ENCODE data around the gene COX20. TPM values are rescaled to one million over a fixed set of nuclear protein-coding genes. Genes with fewer than 3 reads are reported as not detected.
"Not testable (repeated sequence)": the region's sequence is repeated elsewhere in the genome, so short reads cannot be mapped to it uniquely, and the experiment has no call there.

Gene COX20, protein sequence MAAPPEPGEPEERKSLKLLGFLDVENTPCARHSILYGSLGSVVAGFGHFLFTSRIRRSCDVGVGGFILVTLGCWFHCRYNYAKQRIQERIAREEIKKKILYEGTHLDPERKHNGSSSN
- 33.5 TPM for polyA plus RNA-seq (2013, experiment 1 of 4)
- 34.4 TPM for polyA plus RNA-seq (2013, experiment 2 of 4)
- 24.6 TPM for polyA plus RNA-seq (2013, experiment 3 of 4)
- polyA plus RNA-seq (2013, experiment 4 of 4) = 25.6 TPM

- H3K36me3 ChIP-seq (ENCODE audit: control insufficient read depth, insufficient read depth, low read length) = no peaks in the 10 kb centered on the region
- peak within 1 kb of the TSS; percentile 73 for H3K4me3 ChIP-seq (ENCODE audit: insufficient read depth, low read depth, low read length)
- no peaks in the 10 kb centered on the region for H3K27me3 ChIP-seq (ENCODE audit: control insufficient read depth, insufficient read depth, low read length, poor library complexity, severe bottlenecking)
- H3K4me1 ChIP-seq (ENCODE audit: control insufficient read depth, insufficient read depth, low read length) = peaks cover 6% of the 10 kb centered on the region
- H3K9me3 ChIP-seq (ENCODE audit: control insufficient read depth, low read length) = no peaks in the 10 kb centered on the region
- peak within 1 kb of the TSS; percentile 100 for H3K27ac ChIP-seq (ENCODE audit: insufficient read depth, low read depth, low read length, poor library complexity, severe bottlenecking)
- WGBS, 2 experiments = 0% methylated on average over 77 of the region's 77 CpGs
Measured at GRCh38 chr1:244835276-244836134, at the start of gene COX20. Gene COX20 (plus strand): TSS chr1:244835658. CDS start chr1:244835715, 57 bp downstream.

DNA sequence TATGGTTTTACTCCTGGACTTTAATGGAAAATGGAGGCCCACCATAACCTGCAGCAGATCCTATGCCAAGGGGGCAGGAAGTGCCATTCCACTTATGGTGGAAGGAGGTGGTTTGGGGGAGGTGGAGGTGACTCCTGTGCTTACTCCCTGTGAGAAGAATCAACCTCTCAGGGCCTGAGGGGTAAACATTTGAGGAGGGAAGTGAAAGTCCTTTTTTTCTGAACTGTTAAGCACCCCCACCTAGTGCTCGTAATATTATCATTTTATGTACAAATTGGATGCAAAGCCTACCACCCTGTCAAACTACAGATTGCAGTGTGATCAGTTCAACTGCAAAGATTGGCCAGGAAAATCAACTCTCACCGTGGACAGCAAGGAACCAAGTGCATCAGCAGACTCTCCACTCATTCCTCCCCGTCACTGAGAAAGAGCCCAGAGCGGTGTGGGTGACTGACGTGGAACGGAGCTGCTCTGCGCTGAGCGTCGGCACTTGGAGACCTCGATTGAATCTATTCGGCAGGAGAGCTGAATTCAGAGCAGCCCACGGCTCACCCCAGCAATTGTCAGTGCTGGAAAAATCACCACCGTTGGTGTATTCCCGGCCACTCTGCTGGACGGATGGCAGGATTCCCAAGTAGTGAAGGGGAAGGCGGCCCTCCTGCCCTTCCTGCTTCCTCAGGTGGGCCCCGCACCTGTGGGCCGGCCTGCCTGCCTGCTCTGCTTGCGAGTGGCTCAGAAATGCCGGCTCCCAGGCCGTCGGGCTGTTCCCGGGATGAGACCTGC lies 46.8 kb upstream of the COX20 start:
- no peak overlapping the region for H3K4me3 ChIP-seq (ENCODE audit: insufficient read depth, low read depth, low read length)
- H3K27ac ChIP-seq (ENCODE audit: insufficient read depth, low read depth, low read length, poor library complexity, severe bottlenecking) = no peak overlapping the region
- peaks cover 11% of the 10 kb centered on the region for H3K4me1 ChIP-seq (ENCODE audit: control insufficient read depth, insufficient read depth, low read length)
- 85 to 87% methylated on average over 23 of the region's 23 CpGs for WGBS, 2 experiments
- H3K27me3 ChIP-seq (ENCODE audit: control insufficient read depth, insufficient read depth, low read length, poor library complexity, severe bottlenecking) = no peaks in the 10 kb centered on the region
- H3K36me3 ChIP-seq (ENCODE audit: control insufficient read depth, insufficient read depth, low read length) = no peaks in the 10 kb centered on the region
- H3K9me3 ChIP-seq (ENCODE audit: control insufficient read depth, low read length) = no peaks in the 10 kb centered on the region

- H3K4me3 ChIP-seq (ENCODE audit: insufficient read depth, low read depth, low read length) = no peak overlapping the region
- WGBS, 2 experiments = 83 to 86% methylated on average over 1 to 2 of the region's 4 CpGs
- no peaks in the 10 kb centered on the region for H3K36me3 ChIP-seq (ENCODE audit: control insufficient read depth, insufficient read depth, low read length)
- H3K4me1 ChIP-seq (ENCODE audit: control insufficient read depth, insufficient read depth, low read length) = peaks cover 11% of the 10 kb centered on the region
- no peaks in the 10 kb centered on the region for H3K9me3 ChIP-seq (ENCODE audit: control insufficient read depth, low read length)
- H3K27me3 ChIP-seq (ENCODE audit: control insufficient read depth, insufficient read depth, low read length, poor library complexity, severe bottlenecking) = no peaks in the 10 kb centered on the region
- H3K27ac ChIP-seq (ENCODE audit: insufficient read depth, low read depth, low read length, poor library complexity, severe bottlenecking) = no peak overlapping the region
Measured at GRCh38 chr1:244789276-244789580, 46.2 kb upstream of the COX20 start.

- H3K27ac ChIP-seq (ENCODE audit: insufficient read depth, low read depth, low read length, poor library complexity, severe bottlenecking) = no peak overlapping the region
- H3K4me1 ChIP-seq (ENCODE audit: control insufficient read depth, insufficient read depth, low read length) = peaks cover 11% of the 10 kb centered on the region
- H3K27me3 ChIP-seq (ENCODE audit: control insufficient read depth, insufficient read depth, low read length, poor library complexity, severe bottlenecking) = no peaks in the 10 kb centered on the region
- 70 to 78% methylated on average over 4 of the region's 4 CpGs for WGBS, 2 experiments
- no peaks in the 10 kb centered on the region for H3K9me3 ChIP-seq (ENCODE audit: control insufficient read depth, low read length)
- no peak overlapping the region for H3K4me3 ChIP-seq (ENCODE audit: insufficient read depth, low read depth, low read length)
- H3K36me3 ChIP-seq (ENCODE audit: control insufficient read depth, insufficient read depth, low read length) = no peaks in the 10 kb centered on the region
Measured at GRCh38 chr1:244789731-244790130, 45.7 kb upstream of the COX20 start.

DNA sequence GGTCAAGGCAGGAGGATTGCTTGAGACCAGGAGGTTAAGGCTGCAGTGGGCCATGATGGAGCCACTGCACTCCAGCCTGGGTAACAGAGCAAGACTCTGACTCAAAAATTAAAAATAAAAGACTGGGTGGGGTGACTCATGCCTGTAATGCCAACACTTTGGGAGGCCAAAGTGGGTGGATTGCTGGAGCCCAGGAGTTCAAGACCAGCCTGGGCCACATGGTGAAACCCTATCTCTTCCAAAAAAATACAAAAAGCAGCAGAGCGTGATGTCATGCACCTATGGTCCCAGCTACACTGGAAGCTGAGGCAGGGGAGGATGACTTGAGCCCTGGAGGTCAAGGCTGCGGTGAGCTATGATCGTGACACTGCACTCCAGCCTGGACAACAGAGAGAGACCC lies 44.4 kb upstream of the COX20 start:
- H3K36me3 ChIP-seq (ENCODE audit: control insufficient read depth, insufficient read depth, low read length) = no peaks in the 10 kb centered on the region
- H3K4me3 ChIP-seq (ENCODE audit: insufficient read depth, low read depth, low read length) = no peak overlapping the region
- no peaks in the 10 kb centered on the region for H3K27me3 ChIP-seq (ENCODE audit: control insufficient read depth, insufficient read depth, low read length, poor library complexity, severe bottlenecking)
- peaks cover 11% of the 10 kb centered on the region for H3K4me1 ChIP-seq (ENCODE audit: control insufficient read depth, insufficient read depth, low read length)
- 89 to 98% methylated on average over 3 of the region's 3 CpGs for WGBS, 2 experiments
- no peak overlapping the region for H3K27ac ChIP-seq (ENCODE audit: insufficient read depth, low read depth, low read length, poor library complexity, severe bottlenecking)
- H3K9me3 ChIP-seq (ENCODE audit: control insufficient read depth, low read length) = no peaks in the 10 kb centered on the region

- peaks cover 11% of the 10 kb centered on the region for H3K4me1 ChIP-seq (ENCODE audit: control insufficient read depth, insufficient read depth, low read length)
- H3K27ac ChIP-seq (ENCODE audit: insufficient read depth, low read depth, low read length, poor library complexity, severe bottlenecking) = no peak overlapping the region
- no peak overlapping the region for H3K4me3 ChIP-seq (ENCODE audit: insufficient read depth, low read depth, low read length)
- 91 to 93% methylated on average over 5 of the region's 5 CpGs for WGBS, 2 experiments
- no peaks in the 10 kb centered on the region for H3K9me3 ChIP-seq (ENCODE audit: control insufficient read depth, low read length)
- no peaks in the 10 kb centered on the region for H3K36me3 ChIP-seq (ENCODE audit: control insufficient read depth, insufficient read depth, low read length)
- no peaks in the 10 kb centered on the region for H3K27me3 ChIP-seq (ENCODE audit: control insufficient read depth, insufficient read depth, low read length, poor library complexity, severe bottlenecking)
Measured at GRCh38 chr1:244792188-244792850, 43.1 kb upstream of the COX20 start.

DNA sequence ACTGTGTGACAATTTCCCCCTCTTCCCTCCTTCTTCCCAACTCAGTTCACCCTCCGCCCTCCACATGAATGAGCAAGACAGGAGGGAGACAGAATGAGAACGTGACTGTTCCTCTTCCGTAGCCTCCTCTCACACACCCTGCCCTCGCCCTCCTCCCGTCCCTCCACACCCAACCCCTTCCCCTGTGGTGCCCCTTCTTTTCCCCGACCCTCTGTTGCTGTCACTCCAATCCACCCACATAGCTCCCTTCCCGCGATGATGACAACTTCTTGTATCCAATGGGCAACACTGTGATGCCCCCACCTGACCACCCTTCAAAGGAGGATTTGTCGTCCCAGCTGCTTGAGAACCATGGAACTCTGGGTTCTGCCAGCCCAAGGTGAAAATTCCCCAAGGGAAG lies 41.4 kb upstream of the COX20 start:
- H3K4me1 ChIP-seq (ENCODE audit: control insufficient read depth, insufficient read depth, low read length) = peaks cover 8% of the 10 kb centered on the region
- no peaks in the 10 kb centered on the region for H3K36me3 ChIP-seq (ENCODE audit: control insufficient read depth, insufficient read depth, low read length)
- no peak overlapping the region for H3K27ac ChIP-seq (ENCODE audit: insufficient read depth, low read depth, low read length, poor library complexity, severe bottlenecking)
- H3K4me3 ChIP-seq (ENCODE audit: insufficient read depth, low read depth, low read length) = no peak overlapping the region
- H3K9me3 ChIP-seq (ENCODE audit: control insufficient read depth, low read length) = no peaks in the 10 kb centered on the region
- WGBS, 2 experiments = 90% methylated on average over 9 of the region's 9 CpGs
- no peaks in the 10 kb centered on the region for H3K27me3 ChIP-seq (ENCODE audit: control insufficient read depth, insufficient read depth, low read length, poor library complexity, severe bottlenecking)

- WGBS, 2 experiments = 89 to 92% methylated on average over 6 of the region's 6 CpGs
Measured at GRCh38 chr1:244794516-244794915, 40.9 kb upstream of the COX20 start.

GRCh38 chr1:244796719-244797406 lies 38.6 kb upstream of the COX20 start:
- no peak overlapping the region for H3K27ac ChIP-seq (ENCODE audit: insufficient read depth, low read depth, low read length, poor library complexity, severe bottlenecking)
- H3K27me3 ChIP-seq (ENCODE audit: control insufficient read depth, insufficient read depth, low read length, poor library complexity, severe bottlenecking) = no peaks in the 10 kb centered on the region
- H3K9me3 ChIP-seq (ENCODE audit: control insufficient read depth, low read length) = no peaks in the 10 kb centered on the region
- no peaks in the 10 kb centered on the region for H3K36me3 ChIP-seq (ENCODE audit: control insufficient read depth, insufficient read depth, low read length)
- H3K4me3 ChIP-seq (ENCODE audit: insufficient read depth, low read depth, low read length) = no peak overlapping the region
- 47 to 49% methylated on average over 9 of the region's 10 CpGs for WGBS, 2 experiments
- H3K4me1 ChIP-seq (ENCODE audit: control insufficient read depth, insufficient read depth, low read length) = no peaks in the 10 kb centered on the region

More at GRCh38 chr1:244794516-244794915, 40.9 kb upstream of the COX20 start:
- H3K27me3 ChIP-seq (ENCODE audit: control insufficient read depth, insufficient read depth, low read length, poor library complexity, severe bottlenecking); H3K9me3 ChIP-seq (ENCODE audit: control insufficient read depth, low read length); H3K4me3 ChIP-seq (ENCODE audit: insufficient read depth, low read depth, low read length); H3K27ac ChIP-seq (ENCODE audit: insufficient read depth, low read depth, low read length, poor library complexity, severe bottlenecking); H3K4me1 ChIP-seq (ENCODE audit: control insufficient read depth, insufficient read depth, low read length); H3K36me3 ChIP-seq (ENCODE audit: control insufficient read depth, insufficient read depth, low read length): not testable (repeated sequence)

All from ectodermal cell (in vitro differentiated cells).